Measurements from ENCODE around the gene PROX2. TPM values are rescaled to one million over a fixed set of nuclear protein-coding genes. Genes with fewer than 3 reads are reported as not detected.

The PROX2 gene
- total and polyA plus RNA-seq, 2 donors = 0.09 to 0.14 TPM

DNA sequence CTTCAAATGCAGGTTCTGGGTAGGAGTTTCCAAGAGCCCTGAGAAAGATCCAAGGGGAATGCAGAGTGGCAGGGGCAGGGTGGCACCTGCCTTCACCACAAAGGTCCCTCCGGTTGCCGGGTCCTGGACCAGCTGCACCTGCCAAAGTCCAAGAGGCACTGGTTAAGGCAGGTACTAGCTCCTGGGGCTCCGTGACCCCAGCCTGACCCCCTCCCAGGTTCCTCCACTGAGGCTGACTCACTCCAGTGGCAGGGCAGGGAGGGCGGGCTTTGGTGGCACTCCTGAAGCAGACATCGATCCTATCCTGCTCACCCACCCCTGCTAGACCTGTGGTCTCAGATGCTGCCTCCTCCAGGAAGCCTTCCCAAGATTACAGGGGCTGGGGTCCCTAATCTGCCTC, 35.8 kb upstream of the PROX2 start:
- H3K4me3 ChIP-seq (ENCODE audit: low read length in 2 of 2) = no peak overlapping the region
- H3K4me1 ChIP-seq (ENCODE audit: control insufficient read depth in 2 of 2, insufficient read depth in 2 of 2, low read length in 2 of 2) = peaks cover 9 to 63% of the 10 kb centered on the region in 2 donors
- peaks cover 4 to 5% of the 10 kb centered on the region in 2 donors for H3K36me3 ChIP-seq (ENCODE audit: control insufficient read depth in 2 of 2, insufficient read depth in 2 of 2, low read length in 1 of 2)
- no peak for DNase-seq (ENCODE audit: low read depth in 6 of 9, low spot score in 9 of 9)
- H3K27ac ChIP-seq (ENCODE audit: low read depth in 1 of 2, low read length in 1 of 2) = no peak overlapping the region
- H3K9me3 ChIP-seq (ENCODE audit: control insufficient read depth in 2 of 2, insufficient read depth in 1 of 2, low read length in 1 of 2) = no peaks in the 10 kb centered on the region
- no peaks in the 10 kb centered on the region for H3K27me3 ChIP-seq (ENCODE audit: control insufficient read depth in 2 of 2, insufficient read depth in 1 of 2, low read length in 1 of 2)
- WGBS = 96% methylated on average over 5 of the region's 5 CpGs

DNA sequence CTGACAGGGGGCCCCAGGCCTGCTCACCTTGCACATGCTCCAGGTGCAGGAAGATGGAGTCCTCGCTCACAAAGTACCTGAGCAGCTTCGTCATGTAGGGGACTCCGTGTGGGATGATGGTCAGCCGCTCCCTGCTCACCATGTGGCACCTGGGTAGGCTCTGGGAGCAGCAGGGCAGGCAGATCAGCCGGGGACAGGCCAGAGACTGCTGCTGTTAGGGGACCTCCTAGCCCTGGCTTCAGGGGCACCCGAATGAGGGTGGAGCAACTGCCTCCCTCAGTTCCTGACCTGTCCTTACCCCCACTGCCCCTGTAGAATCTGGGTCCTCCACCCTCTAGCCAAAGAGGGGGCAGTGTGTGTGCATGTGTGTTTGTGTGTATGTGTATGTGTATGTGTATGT, 35.3 kb upstream of the PROX2 start:
- no peak for DNase-seq (ENCODE audit: low read depth in 6 of 9, low spot score in 9 of 9)
- 97% methylated on average over 6 of the region's 6 CpGs for WGBS
- Histone ChIP-seq H3K27ac (ENCODE audit: low read depth in 1 of 2, low read length in 1 of 2) (no peak overlapping the region), H3K4me1 (ENCODE audit: control insufficient read depth in 2 of 2, insufficient read depth in 2 of 2, low read length in 2 of 2) (peaks cover 9 to 67% of the 10 kb centered on the region in 2 donors), H3K9me3 (ENCODE audit: control insufficient read depth in 2 of 2, insufficient read depth in 1 of 2, low read length in 1 of 2) (no peaks in the 10 kb centered on the region), H3K27me3 (ENCODE audit: control insufficient read depth in 2 of 2, insufficient read depth in 1 of 2, low read length in 1 of 2) (no peaks in the 10 kb centered on the region), H3K4me3 (ENCODE audit: low read length in 2 of 2) (no peak overlapping the region), H3K36me3 (ENCODE audit: control insufficient read depth in 2 of 2, insufficient read depth in 2 of 2, low read length in 1 of 2) (peaks cover 7 to 9% of the 10 kb centered on the region in 2 donors)

DNA sequence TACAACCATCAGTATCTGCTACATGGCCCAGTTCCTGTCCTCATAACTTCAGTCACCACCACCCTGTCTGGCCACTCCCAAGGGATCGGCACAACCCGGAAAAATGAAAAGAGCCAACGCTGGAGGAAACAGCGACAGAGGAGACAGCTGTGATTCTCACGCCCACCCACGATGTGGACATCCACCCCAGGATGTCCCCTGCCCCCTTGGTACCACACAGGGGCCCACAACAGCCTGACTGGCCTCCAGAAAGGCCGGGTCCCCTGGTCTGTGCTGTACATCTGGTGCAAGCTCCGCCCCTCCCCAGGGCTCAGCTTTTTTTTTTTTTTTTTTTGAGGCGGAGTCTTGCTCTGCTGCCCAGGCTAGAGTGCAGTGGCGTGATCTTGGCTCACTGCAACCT, 34.6 kb upstream of the PROX2 start:
- WGBS = 91% methylated on average over 10 of the region's 10 CpGs
- Histone ChIP-seq H3K4me1 (ENCODE audit: control insufficient read depth in 2 of 2, insufficient read depth in 2 of 2, low read length in 2 of 2) (peaks cover 9 to 70% of the 10 kb centered on the region in 2 donors), H3K27ac (ENCODE audit: low read depth in 1 of 2, low read length in 1 of 2) (no peak overlapping the region)

DNA sequence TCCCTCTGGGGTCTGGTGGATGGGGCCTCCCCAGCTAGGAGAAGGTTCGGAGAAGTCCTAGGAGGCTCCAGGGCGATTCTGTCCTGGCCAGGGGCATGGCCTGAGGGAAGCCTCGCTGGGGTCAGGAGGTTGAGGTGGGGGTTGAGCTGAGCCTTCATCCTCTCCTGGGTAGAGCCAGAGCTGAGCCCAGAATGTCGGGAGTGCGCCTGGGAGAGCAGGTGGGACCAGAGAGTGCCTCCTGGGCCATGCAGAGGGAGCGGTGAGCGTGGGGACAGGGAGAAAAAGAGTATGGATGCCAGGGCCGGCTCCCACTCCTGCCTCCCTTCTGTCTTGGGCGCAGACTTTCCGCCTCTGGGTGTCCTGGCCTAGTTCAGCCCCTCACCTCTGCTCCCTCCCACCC, 34.0 kb upstream of the PROX2 start:
- peaks cover 15% of the 10 kb centered on the region in 2 donors for H3K36me3 ChIP-seq (ENCODE audit: control insufficient read depth in 2 of 2, insufficient read depth in 2 of 2, low read length in 1 of 2)
- H3K27me3 ChIP-seq (ENCODE audit: control insufficient read depth in 2 of 2, insufficient read depth in 1 of 2, low read length in 1 of 2) = no peaks in the 10 kb centered on the region
- peaks cover 9 to 72% of the 10 kb centered on the region in 2 donors for H3K4me1 ChIP-seq (ENCODE audit: control insufficient read depth in 2 of 2, insufficient read depth in 2 of 2, low read length in 2 of 2)
- WGBS = 96% methylated on average over 10 of the region's 10 CpGs
- no peaks in the 10 kb centered on the region for H3K9me3 ChIP-seq (ENCODE audit: control insufficient read depth in 2 of 2, insufficient read depth in 1 of 2, low read length in 1 of 2)
- no peak for DNase-seq (ENCODE audit: low read depth in 6 of 9, low spot score in 9 of 9)
- no peak overlapping the region for H3K27ac ChIP-seq (ENCODE audit: low read depth in 1 of 2, low read length in 1 of 2)
- H3K4me3 ChIP-seq (ENCODE audit: low read length in 2 of 2) = no peak overlapping the region

More for the DNA sequence above, 34.6 kb upstream of the PROX2 start:
- peaks cover 9 to 13% of the 10 kb centered on the region in 2 donors for H3K36me3 ChIP-seq (ENCODE audit: control insufficient read depth in 2 of 2, insufficient read depth in 2 of 2, low read length in 1 of 2)
- no peak for DNase-seq (ENCODE audit: low read depth in 6 of 9, low spot score in 9 of 9)
- H3K27me3 ChIP-seq (ENCODE audit: control insufficient read depth in 2 of 2, insufficient read depth in 1 of 2, low read length in 1 of 2) = no peaks in the 10 kb centered on the region
- H3K9me3 ChIP-seq (ENCODE audit: control insufficient read depth in 2 of 2, insufficient read depth in 1 of 2, low read length in 1 of 2) = no peaks in the 10 kb centered on the region
- H3K4me3 ChIP-seq (ENCODE audit: low read length in 2 of 2) = no peak overlapping the region

DNA sequence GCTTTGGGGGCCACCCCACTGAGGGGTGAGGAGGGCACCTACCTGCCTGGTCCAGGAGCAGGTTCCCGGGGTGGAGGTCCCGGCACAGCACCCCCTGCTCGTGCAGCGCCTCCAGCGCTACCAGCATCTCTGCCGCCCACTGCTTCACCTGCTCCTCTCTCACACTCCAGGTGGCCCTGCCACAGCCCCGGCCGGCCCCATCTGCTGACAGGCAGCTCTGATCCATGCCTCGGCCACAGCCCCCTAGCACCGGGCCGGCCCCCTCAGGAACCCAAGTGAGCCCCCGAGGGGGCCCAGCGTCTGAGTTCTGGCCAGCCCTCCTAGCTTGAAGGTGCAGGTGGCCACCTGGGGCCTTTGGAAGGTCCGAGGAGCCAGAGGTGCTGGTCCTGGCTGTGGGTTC, 33.6 kb upstream of the PROX2 start:
- 96% methylated on average over 14 of the region's 14 CpGs for WGBS
- no peak overlapping the region for H3K4me3 ChIP-seq (ENCODE audit: low read length in 2 of 2)
- no peaks in the 10 kb centered on the region for H3K27me3 ChIP-seq (ENCODE audit: control insufficient read depth in 2 of 2, insufficient read depth in 1 of 2, low read length in 1 of 2)
- no peak for DNase-seq (ENCODE audit: low read depth in 6 of 9, low spot score in 9 of 9)
- H3K9me3 ChIP-seq (ENCODE audit: control insufficient read depth in 2 of 2, insufficient read depth in 1 of 2, low read length in 1 of 2) = no peaks in the 10 kb centered on the region
- H3K36me3 ChIP-seq (ENCODE audit: control insufficient read depth in 2 of 2, insufficient read depth in 2 of 2, low read length in 1 of 2) = peaks cover 17 to 18% of the 10 kb centered on the region in 2 donors
- peaks cover 9 to 71% of the 10 kb centered on the region in 2 donors for H3K4me1 ChIP-seq (ENCODE audit: control insufficient read depth in 2 of 2, insufficient read depth in 2 of 2, low read length in 2 of 2)
- no peak overlapping the region for H3K27ac ChIP-seq (ENCODE audit: low read depth in 1 of 2, low read length in 1 of 2)

DNA sequence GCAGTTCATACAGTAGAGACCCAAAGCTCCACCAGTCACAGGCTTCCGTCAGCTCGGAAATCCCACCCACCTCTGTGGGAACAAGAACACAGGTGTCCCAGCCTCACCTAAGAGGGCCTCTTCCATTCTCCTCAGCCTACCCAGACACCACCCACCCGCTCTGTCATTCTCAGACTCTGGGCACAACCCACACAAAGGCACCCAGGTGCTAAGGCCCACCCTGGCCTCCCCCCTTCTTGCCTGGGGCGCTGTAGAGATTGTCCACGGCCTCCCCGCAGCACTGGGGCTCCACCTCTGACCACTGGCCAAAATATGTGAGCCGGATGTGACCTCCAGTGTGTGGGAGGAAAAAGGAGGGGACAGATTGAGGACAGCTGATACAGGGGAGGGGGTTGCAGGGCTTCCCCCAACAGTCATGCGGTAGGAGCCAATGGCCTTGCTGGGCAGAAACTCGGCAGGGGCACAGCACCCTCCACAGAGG, 33.0 kb upstream of the PROX2 start:
- H3K9me3 ChIP-seq (ENCODE audit: control insufficient read depth in 2 of 2, insufficient read depth in 1 of 2, low read length in 1 of 2) = no peaks in the 10 kb centered on the region
- H3K4me3 ChIP-seq (ENCODE audit: low read length in 2 of 2) = no peak overlapping the region
- WGBS = 94% methylated on average over 9 of the region's 9 CpGs
- no peak overlapping the region for H3K27ac ChIP-seq (ENCODE audit: low read depth in 1 of 2, low read length in 1 of 2)
- H3K4me1 ChIP-seq (ENCODE audit: control insufficient read depth in 2 of 2, insufficient read depth in 2 of 2, low read length in 2 of 2) = peaks cover 9 to 65% of the 10 kb centered on the region in 2 donors
- H3K27me3 ChIP-seq (ENCODE audit: control insufficient read depth in 2 of 2, insufficient read depth in 1 of 2, low read length in 1 of 2) = no peaks in the 10 kb centered on the region
- peaks cover 22 to 24% of the 10 kb centered on the region in 2 donors for H3K36me3 ChIP-seq (ENCODE audit: control insufficient read depth in 2 of 2, insufficient read depth in 2 of 2, low read length in 1 of 2)
- DNase-seq (ENCODE audit: low read depth in 6 of 9, low spot score in 9 of 9) = no peak

DNA sequence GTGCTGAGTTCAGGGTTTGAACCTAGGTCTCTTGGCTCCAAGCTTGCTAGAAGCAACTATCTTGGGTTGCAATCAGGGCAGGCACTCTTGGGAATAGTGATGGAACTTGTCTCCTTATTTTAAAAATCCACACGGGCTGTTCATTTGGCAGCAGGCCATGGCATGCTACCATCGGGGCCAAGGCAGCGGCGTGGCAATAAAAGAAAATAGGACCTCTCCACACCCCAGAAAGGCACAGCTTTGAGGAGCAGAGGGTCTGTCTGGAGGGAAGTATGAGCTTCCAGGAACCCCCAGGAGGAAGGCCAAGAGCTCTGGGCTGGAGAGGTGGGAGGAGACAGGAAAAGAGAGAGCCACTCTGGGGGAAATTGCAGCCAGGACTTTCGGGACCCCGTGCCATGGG, 31.8 kb upstream of the PROX2 start:
- no peak overlapping the region for H3K4me3 ChIP-seq (ENCODE audit: low read length in 2 of 2)
- peaks cover 32% of the 10 kb centered on the region in 2 donors for H3K36me3 ChIP-seq (ENCODE audit: control insufficient read depth in 2 of 2, insufficient read depth in 2 of 2, low read length in 1 of 2)
- WGBS = 89% methylated on average over 6 of the region's 6 CpGs
- DNase-seq (ENCODE audit: low read depth in 6 of 9, low spot score in 9 of 9) = no peak
- no peaks in the 10 kb centered on the region for H3K9me3 ChIP-seq (ENCODE audit: control insufficient read depth in 2 of 2, insufficient read depth in 1 of 2, low read length in 1 of 2)
- no peaks in the 10 kb centered on the region for H3K27me3 ChIP-seq (ENCODE audit: control insufficient read depth in 2 of 2, insufficient read depth in 1 of 2, low read length in 1 of 2)
- H3K27ac ChIP-seq (ENCODE audit: low read depth in 1 of 2, low read length in 1 of 2) = no peak overlapping the region
- peaks cover 2 to 54% of the 10 kb centered on the region in 2 donors for H3K4me1 ChIP-seq (ENCODE audit: control insufficient read depth in 2 of 2, insufficient read depth in 2 of 2, low read length in 2 of 2)

DNA sequence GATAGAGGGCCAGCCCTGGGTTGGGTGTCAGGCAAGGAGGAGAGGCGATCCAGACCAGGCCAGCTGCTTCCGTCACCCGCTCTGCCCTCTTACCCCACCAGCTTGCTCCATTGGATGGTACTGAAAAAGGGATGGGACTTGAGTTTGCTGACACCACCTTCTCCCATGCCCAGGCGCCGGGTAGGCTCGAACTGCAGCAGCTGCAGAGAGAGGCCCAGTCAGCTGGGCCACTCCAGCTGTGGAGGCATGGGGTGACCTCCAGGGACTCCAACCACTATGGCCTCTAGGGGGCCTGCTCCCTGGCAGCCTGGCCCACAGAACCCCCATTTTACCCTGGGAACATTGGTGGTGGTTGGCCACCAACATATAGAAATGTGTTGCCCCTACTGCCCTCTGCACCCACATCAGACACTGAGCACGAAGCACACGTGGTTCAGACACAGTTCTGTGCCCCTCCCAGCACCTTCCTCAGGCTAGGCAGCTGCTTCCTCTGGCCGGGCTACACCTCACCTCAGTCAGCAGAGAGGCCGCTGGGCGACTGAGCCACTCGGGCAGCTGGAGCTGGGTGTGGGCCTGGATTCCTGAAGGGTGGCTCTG, 31.1 kb upstream of the PROX2 start:
- Histone ChIP-seq H3K36me3 (ENCODE audit: control insufficient read depth in 2 of 2, insufficient read depth in 2 of 2, low read length in 1 of 2) (peaks cover 39% of the 10 kb centered on the region in 2 donors), H3K27ac (ENCODE audit: low read depth in 1 of 2, low read length in 1 of 2) (no peak overlapping the region), H3K9me3 (ENCODE audit: control insufficient read depth in 2 of 2, insufficient read depth in 1 of 2, low read length in 1 of 2) (no peaks in the 10 kb centered on the region), H3K4me1 (ENCODE audit: control insufficient read depth in 2 of 2, insufficient read depth in 2 of 2, low read length in 2 of 2) (peaks cover 0 to 47% of the 10 kb centered on the region in 2 donors), H3K27me3 (ENCODE audit: control insufficient read depth in 2 of 2, insufficient read depth in 1 of 2, low read length in 1 of 2) (no peaks in the 10 kb centered on the region), H3K4me3 (ENCODE audit: low read length in 2 of 2) (no peak overlapping the region)
- WGBS = 59% methylated on average over 12 of the region's 12 CpGs
- peak in 2 of 9 donors; percentile 36 to 47 for DNase-seq (ENCODE audit: low read depth in 6 of 9, low spot score in 9 of 9)

DNA sequence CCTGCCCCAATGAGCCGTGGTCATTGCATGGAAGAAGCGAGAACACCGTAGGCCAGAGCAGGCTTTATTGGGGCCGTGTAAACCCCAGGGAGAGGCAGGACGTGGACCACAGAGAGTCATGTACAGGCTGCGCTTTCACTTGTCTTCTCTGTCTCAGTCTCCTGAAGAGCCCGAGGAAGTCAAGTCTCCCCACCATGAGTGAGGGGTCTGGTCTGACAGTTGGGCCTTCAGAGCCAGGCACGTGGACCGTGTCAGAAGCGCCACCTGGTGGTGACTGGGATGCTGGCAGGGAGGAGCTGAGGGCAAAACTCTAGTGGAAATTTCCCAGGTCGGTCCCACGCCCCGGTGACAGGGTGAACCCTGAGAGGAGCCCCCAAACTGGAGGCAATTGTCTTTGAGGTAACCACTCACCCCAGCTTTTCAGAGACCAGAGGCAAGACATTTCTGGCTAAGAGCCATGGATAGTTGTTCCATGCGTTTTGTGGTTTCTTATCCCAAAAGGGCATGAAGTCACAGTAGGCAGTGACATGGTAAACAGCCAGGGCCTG, 29.7 kb upstream of the PROX2 start:
- DNase-seq (ENCODE audit: low read depth in 6 of 9, low spot score in 9 of 9) = peak in 7 of 9 donors; percentile 33 to 72 (median 56)
- H3K4me3 ChIP-seq (ENCODE audit: low read length in 2 of 2) = no peak overlapping the region
- no peak overlapping the region for H3K27ac ChIP-seq (ENCODE audit: low read depth in 1 of 2, low read length in 1 of 2)
- WGBS = 55% methylated on average over 14 of the region's 14 CpGs
- H3K36me3 ChIP-seq (ENCODE audit: control insufficient read depth in 2 of 2, insufficient read depth in 2 of 2, low read length in 1 of 2) = peaks cover 52 to 53% of the 10 kb centered on the region in 2 donors
- no peaks in the 10 kb centered on the region for H3K27me3 ChIP-seq (ENCODE audit: control insufficient read depth in 2 of 2, insufficient read depth in 1 of 2, low read length in 1 of 2)
- peaks cover 0 to 36% of the 10 kb centered on the region in 2 donors for H3K4me1 ChIP-seq (ENCODE audit: control insufficient read depth in 2 of 2, insufficient read depth in 2 of 2, low read length in 2 of 2)
- no peaks in the 10 kb centered on the region for H3K9me3 ChIP-seq (ENCODE audit: control insufficient read depth in 2 of 2, insufficient read depth in 1 of 2, low read length in 1 of 2)
